ENCODE measurements around the gene ENAM.

The ENAM gene

DNA sequence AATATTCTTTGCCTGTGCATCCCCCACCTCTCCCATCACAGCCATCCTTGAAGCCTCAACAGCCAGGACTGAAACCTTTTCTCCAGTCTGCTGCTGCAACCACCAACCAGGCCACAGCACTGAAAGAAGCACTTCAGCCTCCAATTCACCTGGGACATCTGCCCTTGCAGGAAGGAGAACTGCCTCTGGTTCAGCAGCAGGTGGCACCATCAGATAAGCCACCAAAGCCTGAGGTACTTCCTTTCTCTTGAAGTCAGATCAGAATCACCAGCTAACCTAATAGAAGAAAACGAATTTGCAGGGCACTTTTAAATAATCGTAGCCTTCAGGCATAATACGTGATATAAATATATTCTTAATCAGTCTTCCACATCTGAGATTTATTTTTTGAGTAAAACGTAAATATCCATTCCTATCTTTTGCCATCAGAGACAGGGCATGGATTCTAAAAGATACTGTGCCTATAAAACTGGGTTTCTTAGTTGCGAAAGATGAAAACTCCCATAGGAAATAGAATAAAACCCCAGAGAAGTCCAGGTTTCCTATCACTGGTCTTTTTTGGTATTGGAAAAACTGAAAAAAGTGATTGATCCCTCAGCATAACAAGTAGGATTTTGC lies 27.0 kb upstream of the ENAM start:
- Histone ChIP-seq H3K4me3 (ENCODE audit: low read depth, low read length, poor library complexity, severe bottlenecking) (no peak overlapping the region), H3K9me2 (ENCODE audit: low read depth, low read length) (no peaks in the 10 kb centered on the region), H3K4me2 (ENCODE audit: low read length) (no peak overlapping the region), H4K20me1 (ENCODE audit: insufficient read depth, low read length) (no peaks in the 10 kb centered on the region), H3K4me1 (ENCODE audit: insufficient read depth, low read length, severe bottlenecking) (peaks cover 6% of the 10 kb centered on the region), H3K36me3 (ENCODE audit: insufficient read depth, low read length) (no peaks in the 10 kb centered on the region), H2AFZ (ENCODE audit: low read length) (0 out of 2 replicates have a peak overlapping the region, but pooled peaks have one; percentile 9), H3K9ac (ENCODE audit: low read length) (no peak overlapping the region), H3K27me3 (ENCODE audit: insufficient read depth, low read length) (no peaks in the 10 kb centered on the region), H3K9me3 (ENCODE audit: low read length) (no peaks in the 10 kb centered on the region), H3K79me2 (ENCODE audit: insufficient read depth, low read length) (no peaks in the 10 kb centered on the region), H3K27ac (ENCODE audit: low read depth, low read length, poor library complexity, severe bottlenecking) (no peak overlapping the region), H3F3A (ENCODE audit: insufficient read depth, low read length) (no peaks in the 10 kb centered on the region)
- TF ChIP-seq EZH2 (IDR thresholded peaks at IDR 0.05; ENCODE audit: borderline replicate concordance, low read length), result no peak
- TF ChIP-seq CTCF (IDR thresholded peaks at IDR 0.05; ENCODE audit: low read length), result peak; percentile 97

DNA sequence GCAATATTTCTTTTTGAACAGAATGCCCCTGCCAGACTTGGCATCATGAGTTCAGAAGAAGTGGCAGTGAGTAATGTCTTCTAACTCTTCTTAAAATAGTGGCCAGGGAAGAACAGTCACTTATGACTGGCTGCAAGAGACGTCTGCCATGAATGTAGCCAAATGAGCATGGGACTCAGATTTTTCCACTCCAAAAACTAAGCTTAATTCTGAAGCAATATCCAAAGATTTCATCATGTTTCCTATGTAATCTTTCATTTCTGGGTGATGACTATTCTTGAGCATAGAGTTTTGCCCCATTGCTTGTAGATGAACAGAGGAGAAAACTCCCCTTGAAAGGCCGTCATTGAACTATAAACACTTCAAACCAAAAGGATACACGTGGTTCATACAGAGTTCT lies 24.7 kb upstream of the ENAM start:
- H3K4me2 ChIP-seq (ENCODE audit: low read length), result no peak overlapping the region
- H3K4me3 ChIP-seq (ENCODE audit: low read depth, low read length, poor library complexity, severe bottlenecking), result no peak overlapping the region
- H3K27ac ChIP-seq (ENCODE audit: low read depth, low read length, poor library complexity, severe bottlenecking), result no peak overlapping the region
- H3K36me3 ChIP-seq (ENCODE audit: insufficient read depth, low read length), result no peaks in the 10 kb centered on the region
- peaks cover 6% of the 10 kb centered on the region for H3K4me1 ChIP-seq (ENCODE audit: insufficient read depth, low read length, severe bottlenecking)
- no peaks in the 10 kb centered on the region for H3K9me2 ChIP-seq (ENCODE audit: low read depth, low read length)
- no peak overlapping the region for H2AFZ ChIP-seq (ENCODE audit: low read length)
- H3K79me2 ChIP-seq (ENCODE audit: insufficient read depth, low read length), result no peaks in the 10 kb centered on the region
- no peaks in the 10 kb centered on the region for H3K9me3 ChIP-seq (ENCODE audit: low read length)
- H3K9ac ChIP-seq (ENCODE audit: low read length), result no peak overlapping the region
- no peaks in the 10 kb centered on the region for H3K27me3 ChIP-seq (ENCODE audit: insufficient read depth, low read length)
- TF ChIP-seq CTCF (IDR thresholded peaks at IDR 0.05; ENCODE audit: low read length), result no peak
- TF ChIP-seq EZH2 (IDR thresholded peaks at IDR 0.05; ENCODE audit: borderline replicate concordance, low read length), result no peak
- H3F3A ChIP-seq (ENCODE audit: insufficient read depth, low read length), result no peaks in the 10 kb centered on the region
- H4K20me1 ChIP-seq (ENCODE audit: insufficient read depth, low read length), result no peaks in the 10 kb centered on the region

- no peaks in the 10 kb centered on the region for H4K20me1 ChIP-seq (ENCODE audit: insufficient read depth, low read length)
- no peak overlapping the region for H3K9ac ChIP-seq (ENCODE audit: low read length)
- H3K4me1 ChIP-seq (ENCODE audit: insufficient read depth, low read length, severe bottlenecking), result peaks cover 6% of the 10 kb centered on the region
- H3K9me3 ChIP-seq (ENCODE audit: low read length), result no peaks in the 10 kb centered on the region
- no peaks in the 10 kb centered on the region for H3K27me3 ChIP-seq (ENCODE audit: insufficient read depth, low read length)
- H3K79me2 ChIP-seq (ENCODE audit: insufficient read depth, low read length), result no peaks in the 10 kb centered on the region
- H3K4me2 ChIP-seq (ENCODE audit: low read length), result no peak overlapping the region
- no peaks in the 10 kb centered on the region for H3F3A ChIP-seq (ENCODE audit: insufficient read depth, low read length)
- H3K27ac ChIP-seq (ENCODE audit: low read depth, low read length, poor library complexity, severe bottlenecking), result no peak overlapping the region
- H2AFZ ChIP-seq (ENCODE audit: low read length), result no peak overlapping the region
- TF ChIP-seq CTCF (IDR thresholded peaks at IDR 0.05; ENCODE audit: low read length), result no peak
- no peak for TF ChIP-seq EZH2 (IDR thresholded peaks at IDR 0.05; ENCODE audit: borderline replicate concordance, low read length)
- H3K4me3 ChIP-seq (ENCODE audit: low read depth, low read length, poor library complexity, severe bottlenecking), result no peak overlapping the region
- H3K9me2 ChIP-seq (ENCODE audit: low read depth, low read length), result no peaks in the 10 kb centered on the region
- H3K36me3 ChIP-seq (ENCODE audit: insufficient read depth, low read length), result no peaks in the 10 kb centered on the region
Observed at GRCh38 chr4:70606459-70606858, 22.1 kb upstream of the ENAM start.

Data from OCI-LY1 (cell line).